AG09309 (cell line): ENCODE measurements around the gene MAP7D2.

Experiments used
- DNase-seq: peaks from one replicate; pipeline ENCODE4 v3.0.0-alpha.2; 2010; ENCODE audit warnings: low read depth
- H3K4me3 ChIP-seq: 2 replicates; pipeline ENCODE4 v1.5.1; 2011; ENCODE audit warnings: mild to moderate bottlenecking, low read depth, low read length, moderate library complexity; ENCODE audit not compliant: control insufficient read depth
- CTCF ChIP-seq: IDR thresholded peaks from 2 replicates; pipeline ENCODE4 v1.5.1; 2011; ENCODE audit warnings: mild to moderate bottlenecking, low read depth, low read length, inconsistent platforms; ENCODE audit not compliant: insufficient read depth, control insufficient read depth; ENCODE audit errors: missing control alignments

The MAP7D2 gene

DNA sequence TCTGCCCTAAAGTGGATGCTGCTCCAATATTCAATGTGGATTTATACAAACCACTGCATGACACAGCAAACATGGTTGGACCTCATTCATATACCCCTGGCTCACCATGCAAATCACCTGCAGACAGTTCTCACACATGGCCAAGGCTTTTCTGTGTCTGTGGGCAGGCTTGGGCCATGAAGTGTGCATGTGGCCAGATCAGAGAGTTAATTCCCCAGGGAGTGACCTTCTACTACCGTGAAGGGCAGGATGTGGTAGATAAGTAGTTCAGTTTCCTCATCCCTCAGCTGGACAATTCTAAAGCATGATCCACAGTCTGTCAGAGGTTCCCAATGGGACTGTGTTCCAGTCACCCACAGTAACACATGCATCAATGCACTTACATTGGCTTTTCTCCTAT, 101.3 kb downstream of the MAP7D2 start:
- no peak for DNase-seq
- no peak for TF ChIP-seq CTCF
- H3K4me3 ChIP-seq, result no peak overlapping the region

GRCh38 chrX:20011608-20012007, 105.1 kb downstream of the MAP7D2 start:
- no peak overlapping the region for H3K4me3 ChIP-seq
- no peak for TF ChIP-seq CTCF
- no peak for DNase-seq

DNA sequence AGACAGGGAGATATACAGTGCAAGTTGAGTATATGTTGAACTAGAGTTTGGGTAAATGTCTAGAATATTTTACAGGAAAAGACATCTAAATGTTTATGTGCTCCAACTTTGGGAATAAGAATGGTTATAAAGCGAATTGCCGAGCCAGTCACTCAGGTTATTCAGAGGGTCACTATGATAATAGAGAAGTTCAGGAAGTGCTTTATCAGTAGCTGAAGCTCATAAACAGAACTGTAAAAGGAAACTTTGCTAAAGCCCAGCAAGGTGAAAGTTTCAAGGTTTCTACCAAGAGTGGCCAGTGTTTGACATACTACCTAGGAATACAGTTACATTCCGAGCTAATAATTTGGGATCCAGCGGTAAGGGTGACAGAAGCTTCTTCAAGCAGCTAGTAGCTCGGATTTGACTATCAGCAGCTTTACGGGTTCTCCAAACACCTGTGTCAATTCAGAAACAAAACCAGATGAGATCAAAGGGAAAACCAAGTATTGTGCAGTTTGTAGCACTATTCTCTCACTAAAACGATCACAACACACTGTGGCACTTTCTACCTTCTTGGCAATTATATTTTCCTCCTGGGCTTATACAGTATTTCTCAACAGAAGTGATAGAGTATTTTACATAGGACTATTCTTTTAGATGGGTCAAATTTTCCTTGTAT, 108.6 kb downstream of the MAP7D2 start:
- no peak for TF ChIP-seq CTCF

DNA sequence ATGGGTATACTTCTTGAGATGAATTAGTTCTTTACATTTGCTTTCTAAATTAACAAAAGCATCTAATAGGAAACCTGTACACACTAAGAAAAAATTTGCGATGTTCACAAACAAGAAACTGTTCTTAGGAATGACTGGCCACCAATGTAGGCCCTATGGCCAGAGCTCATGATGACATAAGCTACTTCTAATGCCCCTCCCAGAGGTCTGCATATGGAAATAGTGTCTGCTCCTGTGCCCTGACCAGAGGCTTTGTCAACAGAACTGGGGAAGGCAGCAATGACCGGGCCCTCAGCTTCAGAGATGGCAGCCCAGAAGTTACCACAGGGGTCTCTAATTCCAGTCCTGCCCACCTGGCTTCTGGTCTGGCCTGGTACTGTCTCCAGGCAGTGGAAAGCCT, 110.8 kb downstream of the MAP7D2 start:
- DNase-seq, result no peak
- no peak for TF ChIP-seq CTCF
- no peak overlapping the region for H3K4me3 ChIP-seq

More for the DNA sequence above, 108.6 kb downstream of the MAP7D2 start:
- no peak overlapping the region for H3K4me3 ChIP-seq
- no peak for DNase-seq

- no peak for DNase-seq
- H3K4me3 ChIP-seq, result no peak overlapping the region
- no peak for TF ChIP-seq CTCF
Measured at GRCh38 chrX:20001588-20001987, 115.1 kb downstream of the MAP7D2 start.

GRCh38 chrX:19991350-19991718, 125.4 kb downstream of the MAP7D2 start:
- peak overlapping the region; percentile 14 for H3K4me3 ChIP-seq
- no peak for DNase-seq

More at GRCh38 chrX:19991350-19991718, 125.4 kb downstream of the MAP7D2 start:
- no peak for TF ChIP-seq CTCF
